Measurements from ENCODE around the gene STEAP2.
"Not testable (repeated sequence)": the region's sequence is repeated elsewhere in the genome, so short reads cannot be mapped to it uniquely, and the experiment has no call there.

The STEAP2 gene

DNA sequence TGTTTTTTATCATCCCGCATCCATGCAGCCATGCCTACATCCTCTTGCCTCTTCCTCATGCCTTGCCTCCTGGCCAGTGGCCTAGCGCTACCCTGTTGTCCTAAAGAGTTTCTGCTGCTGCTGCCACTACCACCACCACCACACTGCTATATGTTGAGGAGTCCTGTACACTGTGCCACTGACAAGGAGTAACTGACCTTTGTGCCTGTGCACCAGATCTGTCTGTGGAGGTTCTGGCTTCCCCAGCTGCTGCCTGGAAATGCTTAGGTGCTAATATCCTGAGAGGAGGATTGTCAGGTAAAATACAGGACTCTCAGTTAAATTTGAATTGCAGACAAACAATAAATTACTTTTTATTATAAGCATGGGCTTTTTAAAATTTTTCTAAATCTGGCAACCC, 26.5 kb downstream of the STEAP2 start:
- no peak for FAIRE-seq

DNA sequence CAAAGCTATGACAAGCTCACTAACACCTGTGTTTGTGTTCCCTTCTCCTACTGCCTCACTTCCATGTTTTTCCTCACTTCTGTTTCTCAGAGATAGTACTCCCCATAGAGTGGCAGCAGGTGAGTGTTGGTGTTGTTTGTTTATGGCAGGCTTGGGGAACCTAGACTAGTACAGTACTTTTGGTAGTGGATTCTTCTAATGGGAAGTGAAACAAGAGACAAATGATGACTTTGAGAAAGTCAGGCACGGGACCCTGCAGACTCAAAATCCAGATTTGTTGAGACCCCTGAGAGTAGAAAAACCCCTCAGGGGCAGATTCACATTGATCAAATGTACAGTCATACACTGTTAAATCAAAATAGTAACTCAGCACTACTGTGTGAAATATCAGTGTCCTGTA, 27.0 kb downstream of the STEAP2 start:
- FAIRE-seq, result no peak

DNA sequence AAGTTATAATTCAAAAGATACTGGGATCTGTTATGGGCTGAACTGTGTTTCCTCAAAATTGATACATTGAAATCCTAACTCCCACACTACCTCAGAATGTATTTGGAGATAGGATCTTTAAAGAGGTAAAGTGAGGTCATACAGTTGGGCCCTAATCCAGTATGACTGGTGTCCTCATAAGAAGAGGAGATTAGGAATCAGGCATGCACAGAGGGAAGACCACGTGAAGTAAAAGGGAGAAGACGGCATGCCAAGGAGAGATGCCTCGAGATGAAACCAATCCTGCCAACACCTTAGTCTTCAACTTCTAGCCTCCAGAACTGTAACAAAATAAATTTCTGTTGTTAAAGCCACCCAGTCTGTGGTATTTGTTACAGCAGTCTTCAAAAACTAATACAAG, 27.5 kb downstream of the STEAP2 start:
- FAIRE-seq, result no peak

DNA sequence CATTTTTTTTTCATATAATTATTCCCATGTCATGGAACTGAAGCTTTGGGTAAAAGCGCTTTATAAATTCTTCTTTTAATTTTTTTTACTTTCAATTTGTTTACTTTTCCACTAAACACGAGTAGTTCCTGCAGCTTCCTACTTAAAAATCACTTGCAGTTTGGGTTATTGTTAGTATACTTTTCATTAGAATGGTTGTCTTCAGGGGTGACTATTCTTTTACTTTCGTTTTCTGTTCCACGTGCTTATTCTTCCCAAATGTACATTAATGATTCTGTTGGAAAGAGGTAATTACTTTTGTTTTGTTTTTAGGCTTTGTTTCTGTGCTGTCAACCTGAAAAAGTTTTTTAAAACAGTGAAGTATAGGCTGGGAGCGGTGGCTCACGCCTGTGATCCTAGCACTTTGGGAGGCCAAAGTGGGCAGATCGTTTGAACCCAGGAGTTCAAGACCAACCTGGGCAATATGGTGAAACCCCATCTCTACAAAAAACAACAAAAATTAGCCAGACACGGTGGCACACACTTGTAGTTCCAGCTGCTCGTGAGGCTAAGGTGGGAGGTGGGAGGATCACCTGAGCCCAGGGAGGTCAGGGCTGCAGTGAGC, 28.2 kb downstream of the STEAP2 start:
- no peak for FAIRE-seq

DNA sequence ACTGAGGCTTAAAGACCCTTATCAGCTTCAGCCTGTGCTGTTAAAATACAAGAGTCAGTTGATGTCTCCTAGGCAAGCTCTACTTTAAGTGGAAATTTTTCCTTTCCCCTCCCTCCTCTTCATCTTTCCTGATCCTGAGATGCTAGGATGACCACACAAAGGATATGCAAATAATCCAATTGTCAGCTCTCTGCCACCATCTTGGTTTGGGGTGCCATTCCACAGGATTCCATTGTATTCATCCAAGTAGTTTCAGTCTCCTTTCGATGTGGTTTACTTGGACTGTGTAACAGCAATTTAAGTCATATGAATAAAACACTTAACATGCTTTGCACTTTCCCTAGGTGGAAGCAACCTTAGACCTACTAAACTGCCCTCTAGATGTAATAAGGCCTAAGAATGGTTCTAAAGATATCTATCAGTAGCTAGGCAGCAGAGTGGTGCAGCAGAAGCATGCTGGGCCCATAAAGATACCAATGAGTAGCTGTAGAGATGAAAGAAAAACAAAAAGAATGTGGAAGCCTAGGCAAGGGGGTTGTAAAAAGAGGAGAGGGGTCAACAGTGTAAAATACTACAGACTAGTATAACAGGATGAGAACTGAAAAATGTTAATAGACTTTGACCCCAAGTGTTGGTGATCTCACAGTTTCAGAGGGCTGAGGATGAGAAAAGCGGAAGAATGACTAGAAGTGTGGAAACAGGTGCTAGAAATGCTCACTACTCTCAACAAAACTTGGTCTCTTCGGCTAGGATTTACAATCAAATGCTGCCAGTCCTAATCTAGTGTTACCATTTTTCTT, 31.0 kb downstream of the STEAP2 start:
- no peak for FAIRE-seq

DNA sequence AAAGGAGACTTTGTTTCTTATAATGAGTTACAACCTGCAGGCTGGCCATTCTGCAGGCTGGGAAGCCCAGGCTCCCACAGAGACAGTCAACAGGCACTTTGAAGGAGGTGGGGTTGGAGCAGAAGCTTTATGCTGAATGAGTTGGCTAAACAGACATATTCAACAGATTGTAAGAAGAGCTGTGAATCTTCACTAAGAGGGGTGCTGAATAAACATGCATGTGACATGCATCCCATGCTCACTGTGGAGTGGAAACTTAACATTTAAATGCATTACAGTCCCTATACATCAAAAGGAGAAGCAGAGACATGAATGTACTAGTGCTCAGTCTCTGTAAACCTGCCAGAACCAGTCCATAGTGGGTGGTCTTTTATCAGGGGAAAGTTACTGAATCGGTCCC, 32.0 kb downstream of the STEAP2 start:
- FAIRE-seq, result no peak

DNA sequence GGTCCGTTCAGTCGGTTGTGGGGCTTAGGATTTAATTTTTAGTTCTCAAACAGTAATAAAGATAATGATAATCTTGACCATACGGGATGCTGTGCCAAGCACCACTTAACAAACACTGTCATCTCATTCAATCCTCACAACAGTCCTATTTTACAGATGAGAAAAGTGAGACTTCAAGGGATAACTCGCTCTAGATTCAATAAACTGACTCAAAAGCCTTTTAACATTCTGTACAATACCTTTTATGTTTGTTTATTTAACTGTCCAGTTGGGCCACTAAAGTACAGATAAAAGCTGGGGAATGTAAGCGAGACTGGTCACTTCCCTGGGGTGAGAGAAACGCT, 33.0 kb downstream of the STEAP2 start:
- FAIRE-seq, result no peak

DNA sequence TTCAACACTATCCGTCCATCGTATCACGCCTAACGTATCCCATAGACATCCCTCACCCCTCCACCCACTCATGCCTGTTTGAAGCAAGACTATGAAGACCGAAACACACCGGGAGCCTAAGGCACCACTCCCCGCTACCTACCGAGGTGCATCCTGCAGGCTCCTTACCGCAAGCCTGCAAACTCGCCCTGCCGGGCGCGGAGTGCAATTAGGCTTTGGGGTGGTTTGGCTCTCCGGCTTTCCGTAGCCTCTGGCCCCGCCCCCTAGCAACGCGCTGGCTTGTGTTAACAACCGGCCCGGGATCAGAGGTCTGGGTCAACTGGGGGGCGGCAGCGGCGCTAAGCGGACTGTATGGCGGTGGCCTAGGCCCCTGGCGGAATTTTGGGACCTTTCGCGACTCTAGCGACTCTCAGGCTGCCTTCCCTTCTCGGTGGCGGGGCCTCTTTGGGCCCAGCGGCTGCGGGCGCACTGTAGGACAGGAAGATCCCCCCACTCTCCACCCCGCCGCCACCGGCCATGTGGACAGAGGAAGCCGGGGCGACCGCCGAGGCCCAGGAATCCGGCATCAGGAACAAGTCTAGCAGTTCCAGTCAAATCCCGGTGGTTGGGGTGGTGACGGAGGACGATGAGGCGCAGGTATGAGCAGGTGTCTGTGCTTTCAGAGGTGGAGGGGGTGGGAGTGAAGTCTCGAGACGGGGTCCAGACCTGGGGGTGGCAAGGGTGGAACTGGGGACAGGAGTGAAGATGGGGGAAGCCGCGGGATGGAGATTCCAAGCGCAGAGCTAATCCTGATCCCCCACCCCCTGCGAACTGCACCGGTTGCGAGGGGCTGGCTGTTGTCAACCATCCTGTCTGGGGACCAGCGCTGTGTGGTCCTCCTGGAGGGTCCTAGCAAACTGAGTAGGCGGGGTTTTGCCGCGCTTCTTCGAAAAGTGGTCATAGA, 33.6 kb downstream of the STEAP2 start, which contains the start of gene CFAP69:
Gene CFAP69 (plus strand): TSS at position 266 of the 943 bp plus-strand sequence. CDS start 251 bp downstream, at position 517.
- no peak for FAIRE-seq

DNA sequence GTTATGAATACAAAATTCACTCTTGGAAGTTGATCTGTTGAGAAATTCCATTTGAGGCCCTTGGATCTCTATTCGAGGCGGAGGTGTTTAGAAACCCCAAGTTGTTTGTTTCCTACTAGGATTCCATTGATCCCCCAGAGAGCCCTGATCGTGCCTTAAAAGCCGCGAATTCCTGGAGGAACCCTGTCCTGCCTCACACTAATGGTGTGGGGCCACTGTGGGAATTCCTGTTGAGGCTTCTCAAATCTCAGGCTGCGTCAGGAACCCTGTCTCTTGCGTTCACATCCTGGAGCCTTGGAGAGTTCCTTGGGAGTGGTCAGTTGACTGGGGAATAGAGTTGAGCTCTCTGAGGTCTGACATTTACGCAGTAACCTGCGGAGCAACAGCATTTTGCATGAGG, 34.6 kb downstream of the STEAP2 start:
- FAIRE-seq, result no peak

DNA sequence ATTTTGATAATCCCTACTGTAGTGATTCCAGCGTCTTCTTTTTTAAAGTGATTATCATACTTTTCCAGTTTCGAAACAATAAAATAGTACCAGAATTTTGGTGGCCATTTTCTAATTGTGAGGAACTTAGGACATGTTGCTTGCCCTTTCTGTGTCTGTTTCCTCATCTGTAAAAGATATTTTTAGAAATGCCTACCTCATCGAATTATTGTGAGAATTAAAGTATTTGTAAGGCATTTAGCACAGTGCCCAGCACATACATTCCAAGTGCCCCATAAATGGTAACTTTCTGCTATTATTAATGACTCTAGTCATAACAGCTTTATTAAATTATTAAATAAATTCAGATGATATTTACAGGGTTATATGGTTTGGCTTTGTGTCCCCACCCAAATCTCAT, 37.2 kb downstream of the STEAP2 start:
- no peak for FAIRE-seq

DNA sequence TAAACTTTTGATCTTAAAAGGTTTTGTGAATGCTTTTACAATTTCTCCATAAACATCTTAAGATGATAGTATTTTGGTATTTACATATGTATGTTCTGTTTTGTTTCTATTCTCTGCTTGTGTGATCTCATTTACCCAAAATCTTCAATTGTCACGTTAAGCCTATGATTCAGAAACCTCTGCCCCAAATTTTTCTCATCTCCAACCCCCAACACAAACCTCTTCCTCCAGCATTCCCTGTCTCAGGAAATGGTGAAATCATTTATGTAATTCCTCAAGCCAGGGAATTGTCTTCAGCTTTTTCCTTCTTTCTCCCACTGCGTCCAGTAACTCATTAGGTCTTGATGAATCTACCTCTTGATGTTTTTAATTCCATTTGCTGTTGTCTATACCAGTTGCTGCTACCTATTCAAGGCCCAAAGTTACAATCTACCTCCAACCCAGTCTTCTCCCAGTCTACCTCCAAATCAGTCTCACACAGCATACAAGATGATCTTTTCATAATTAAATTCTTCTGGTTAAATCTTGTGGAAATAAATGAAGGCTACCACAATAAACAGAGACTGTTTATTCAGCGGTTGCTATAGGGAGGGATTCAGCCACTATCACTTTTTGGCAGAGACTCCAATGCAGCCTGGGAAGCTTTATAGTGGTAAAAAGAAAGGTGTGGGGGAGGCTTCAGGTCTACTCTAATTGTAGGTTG, 39.2 kb downstream of the STEAP2 start:
- FAIRE-seq, result no peak

DNA sequence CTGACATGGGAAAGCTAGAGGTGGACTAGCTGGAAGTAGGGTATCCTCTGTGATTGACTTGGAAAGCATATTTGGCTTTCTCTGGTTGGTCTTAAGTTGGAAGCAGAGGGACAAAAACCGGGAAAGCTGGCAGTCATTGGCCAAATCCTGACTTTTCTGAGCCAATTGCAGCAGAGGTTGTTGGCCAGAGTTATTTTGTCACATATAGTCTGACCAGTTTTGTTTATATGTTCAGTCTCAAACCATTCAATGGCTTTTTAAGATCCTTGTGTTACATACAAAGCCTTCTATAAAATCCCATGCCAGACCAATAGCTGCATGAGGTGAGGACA, 39.7 kb downstream of the STEAP2 start:
- no peak for FAIRE-seq

DNA sequence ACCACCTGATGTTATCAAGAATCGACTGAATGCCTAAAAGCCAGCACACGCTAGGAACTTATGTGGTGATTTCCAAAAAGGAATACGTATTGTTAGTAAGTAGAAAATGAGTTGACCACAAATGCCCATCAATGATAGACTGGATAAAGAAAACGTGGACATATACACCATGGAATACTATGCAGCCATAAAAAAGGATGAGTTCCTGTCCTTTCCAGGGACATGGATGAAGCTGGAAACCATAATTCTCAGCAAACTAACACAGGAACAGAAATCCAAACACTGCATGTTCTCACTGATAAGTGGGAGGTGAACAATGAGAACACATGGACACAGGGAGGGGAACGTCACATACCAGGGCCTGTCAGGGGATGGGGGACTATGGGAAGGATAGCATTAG, 44.5 kb downstream of the STEAP2 start:
- FAIRE-seq, result not testable (repeated sequence)

DNA sequence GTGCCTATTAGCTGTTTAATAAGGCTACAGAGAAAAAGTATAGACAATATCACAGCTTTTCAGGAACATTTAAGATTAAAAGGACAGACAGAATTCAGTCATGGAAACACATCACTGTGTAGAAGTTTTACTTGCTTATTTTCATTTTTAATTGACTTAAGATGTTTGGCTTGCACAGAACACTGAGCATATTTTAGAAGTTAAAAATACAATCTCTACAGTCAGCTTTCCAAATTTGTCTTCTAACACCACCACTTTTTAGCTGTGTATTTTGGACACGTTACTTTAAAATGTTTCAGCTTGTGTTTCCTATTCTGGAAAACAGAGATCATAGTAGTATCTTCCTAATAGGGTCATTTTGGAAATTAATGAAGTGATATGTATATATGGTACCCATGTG, 45.2 kb downstream of the STEAP2 start:
- no peak for FAIRE-seq

DNA sequence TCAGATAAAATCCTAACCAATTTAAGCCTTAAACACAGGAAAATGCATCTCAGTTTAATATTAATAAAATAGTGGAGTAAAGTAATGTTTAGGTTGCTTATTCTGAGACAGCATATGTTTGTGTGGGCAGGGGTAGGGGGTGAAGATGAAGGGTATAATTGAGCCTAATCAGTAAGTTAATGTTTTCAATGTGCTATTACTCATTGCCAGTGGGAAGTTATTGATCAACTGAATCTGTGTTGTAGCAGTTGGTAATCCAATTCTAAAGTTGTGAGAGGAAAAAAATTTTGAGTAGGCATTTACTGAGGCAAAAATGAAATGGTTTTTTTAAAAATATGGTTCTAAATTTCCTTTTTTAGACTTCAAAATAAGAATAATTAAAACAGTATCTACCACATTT, 49.9 kb downstream of the STEAP2 start:
- FAIRE-seq, result no peak

DNA sequence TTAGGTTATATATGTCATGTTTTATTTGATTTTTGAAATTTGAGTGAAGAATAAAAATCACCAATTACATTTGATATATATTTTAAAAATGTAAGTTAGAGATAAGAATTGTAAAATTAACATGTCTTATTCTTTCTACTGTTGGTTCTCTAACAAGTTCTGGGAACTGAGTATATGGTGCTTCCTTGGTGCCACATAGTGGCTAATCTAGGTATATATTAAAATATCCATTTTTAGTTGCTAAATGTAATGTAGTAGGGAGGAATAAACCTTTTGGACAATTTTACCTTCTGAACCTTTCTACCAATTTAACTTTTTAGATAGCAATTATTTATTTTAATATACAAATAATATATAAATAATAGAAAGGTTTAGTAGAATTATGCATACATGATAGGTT, 50.9 kb downstream of the STEAP2 start:
- FAIRE-seq, result peak; percentile 96

DNA sequence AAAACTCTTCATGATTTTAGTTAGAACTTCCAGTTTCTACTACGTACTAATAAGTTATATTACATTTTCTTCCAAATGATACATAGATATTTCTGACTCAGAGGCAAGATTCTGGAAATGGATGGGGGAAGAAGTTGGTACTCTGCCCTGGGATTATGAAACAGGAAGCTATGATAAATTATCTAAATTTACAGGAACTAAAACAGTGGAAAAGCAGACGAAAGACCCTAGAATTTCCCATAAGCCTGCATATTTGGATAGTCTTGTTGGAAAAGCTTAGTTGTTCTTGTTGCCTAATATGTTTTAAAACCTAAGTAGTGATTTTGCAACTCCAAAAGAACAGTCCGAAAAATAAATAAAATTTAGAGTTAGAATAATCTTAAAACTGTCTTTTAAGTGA, 55.3 kb downstream of the STEAP2 start:
- FAIRE-seq, result no peak

DNA sequence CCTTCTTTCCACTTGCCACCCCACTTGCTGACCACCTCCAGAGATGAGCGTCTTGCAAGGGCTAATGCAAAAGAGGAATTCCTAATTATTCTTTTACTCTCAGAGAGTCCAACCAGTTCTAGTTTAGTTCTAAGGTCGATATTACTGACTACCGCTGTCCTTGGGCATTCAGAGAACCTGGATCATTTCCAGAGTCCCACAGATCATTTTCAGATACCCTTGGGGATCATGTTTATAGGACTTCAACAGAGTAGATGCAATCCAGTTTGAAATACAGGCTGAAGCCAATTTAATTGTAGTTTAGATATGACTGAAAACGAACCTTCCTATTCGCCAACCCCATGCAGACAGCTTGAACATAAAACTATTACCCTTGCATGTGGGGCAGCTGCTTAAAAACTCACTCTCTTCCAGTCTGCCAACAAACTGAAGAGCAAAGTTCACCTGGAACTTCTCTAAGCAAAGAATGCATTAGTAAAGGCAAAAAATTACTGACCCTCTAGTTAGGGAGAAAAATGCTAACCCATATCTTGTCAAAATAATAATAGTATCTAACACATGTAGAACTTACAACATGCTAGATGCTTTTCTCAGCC, 55.8 kb downstream of the STEAP2 start:
- FAIRE-seq, result no peak

DNA sequence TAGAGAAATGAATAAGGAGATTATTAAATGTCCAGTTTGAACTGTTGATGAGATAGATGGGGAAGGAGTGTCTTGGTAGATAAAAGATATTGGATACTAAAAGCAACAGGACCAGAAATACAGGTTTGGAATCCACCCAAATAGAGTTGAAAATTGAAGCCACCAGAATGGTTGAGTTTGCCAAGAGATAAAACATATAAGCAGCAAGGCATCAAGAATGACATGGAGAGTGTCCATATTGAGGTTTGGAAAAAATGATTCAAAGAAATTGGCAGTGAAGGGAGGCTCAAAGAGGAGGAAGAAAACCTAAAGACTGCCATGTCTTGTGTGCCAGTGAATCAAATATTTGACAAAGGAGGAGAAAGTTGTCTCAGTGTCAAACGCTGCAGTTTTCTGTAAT, 57.6 kb downstream of the STEAP2 start:
- FAIRE-seq, result no peak

DNA sequence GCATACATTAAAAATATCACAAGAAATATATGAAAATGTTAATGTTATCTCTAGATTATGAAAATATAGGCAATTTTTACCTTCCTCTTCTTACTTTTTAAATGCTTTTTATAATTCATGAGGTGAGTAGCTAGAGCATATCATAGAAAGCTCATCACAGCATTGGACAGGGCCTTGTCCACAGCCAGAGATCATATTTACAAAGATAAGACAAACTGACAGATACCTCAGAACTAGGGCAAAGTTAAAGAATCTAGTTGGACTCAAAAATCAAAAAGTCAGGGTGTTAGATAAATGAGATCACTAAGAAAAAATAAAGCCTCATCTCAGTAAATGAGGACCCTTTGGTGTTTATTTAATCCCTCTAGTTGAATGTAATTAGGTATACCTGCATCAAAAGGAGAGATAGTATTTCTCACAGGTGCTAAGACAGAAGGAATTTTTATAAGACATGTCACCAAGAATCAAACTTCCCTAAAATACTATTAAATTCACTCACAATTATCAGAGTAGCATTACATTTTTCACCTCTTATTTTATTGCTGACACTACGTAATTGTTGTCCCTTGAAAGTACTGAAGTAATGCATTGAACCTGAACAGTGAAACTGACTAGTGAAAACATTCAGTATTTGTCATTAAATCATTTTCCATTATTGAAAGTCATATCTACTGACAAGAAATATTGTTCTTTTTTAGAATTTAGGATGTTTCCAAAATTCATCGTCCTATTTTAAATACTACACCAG, 59.1 kb downstream of the STEAP2 start:
- no peak for FAIRE-seq

DNA sequence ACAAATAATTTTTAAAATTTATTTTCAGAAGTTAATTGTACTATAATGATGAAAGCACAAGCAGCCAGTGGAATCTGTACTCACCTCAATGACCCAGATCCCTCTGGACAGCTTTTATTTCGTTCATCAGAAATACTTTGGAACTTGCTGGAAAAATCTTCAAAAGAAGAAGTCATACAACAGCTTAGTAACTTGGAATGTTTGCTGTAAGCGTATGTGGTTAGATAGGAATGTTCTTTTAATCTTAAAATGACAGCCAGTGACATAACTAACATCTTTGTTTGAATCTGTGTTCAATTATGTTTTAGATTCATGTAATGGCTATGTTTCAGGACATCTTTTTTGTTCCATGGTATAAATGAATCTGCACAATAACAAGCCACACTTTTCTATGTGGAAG, 60.2 kb downstream of the STEAP2 start:
- no peak for FAIRE-seq

DNA sequence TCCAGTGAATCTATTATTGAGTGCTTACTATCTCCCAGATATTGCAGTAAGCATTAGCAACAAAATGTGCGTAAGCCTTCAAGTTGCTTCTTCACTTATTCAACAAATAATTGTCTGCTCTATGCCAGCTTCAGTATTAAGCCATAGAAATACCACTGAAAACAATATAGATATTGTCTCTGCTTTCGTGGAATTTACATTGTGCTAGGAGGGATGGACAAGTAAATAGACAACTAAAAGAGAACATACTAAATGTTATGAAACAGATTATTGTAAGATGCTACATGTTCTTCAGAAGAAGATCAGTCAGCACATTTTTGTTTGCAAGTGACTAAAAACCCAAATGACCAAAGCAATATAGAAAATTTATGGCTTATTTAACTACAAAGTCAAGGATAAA, 60.7 kb downstream of the STEAP2 start:
- no peak for FAIRE-seq
